SU-DHL-6 (cell line): Measurements from ENCODE around the gene ZFP36.

Experiments
- CTCF ChIP-seq: fragments of 200-600 bp; sonication (generic); IDR thresholded peaks from one replicate; pipeline ENCODE4 v1.5.1; 2017; ENCODE audit warnings: antibody characterized with exemption, mild to moderate bottlenecking, low read length, moderate library complexity; ENCODE audit not compliant: insufficient read depth, poor library complexity, severe bottlenecking
- EZH2phosphoT487 ChIP-seq: fragments of 200-600 bp; sonication (generic), shearing (Covaris generic); conservative IDR thresholded peaks from 2 replicates; pipeline ENCODE4 v1.6.1; 2018; ENCODE audit warnings: mild to moderate bottlenecking, antibody characterized with exemption, low read length, moderate library complexity, mixed read lengths

DNA sequence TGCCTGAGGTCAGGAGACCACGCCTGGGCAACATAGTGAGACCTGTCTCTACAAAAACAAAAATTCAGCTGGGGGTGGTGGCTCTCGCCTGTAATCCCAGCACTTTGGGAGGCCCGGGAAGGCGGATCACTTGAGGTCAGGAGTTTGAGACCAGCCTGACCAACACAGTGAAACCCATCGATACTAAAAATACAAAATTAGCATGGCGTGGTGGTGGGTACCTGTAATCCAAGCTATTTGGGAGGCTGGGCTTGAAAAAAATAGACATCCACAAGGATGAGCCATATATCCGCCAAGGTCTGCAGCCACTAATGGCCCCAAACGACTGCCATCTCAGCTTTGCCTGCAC lies 26.0 kb downstream of the ZFP36 start:
- TF ChIP-seq CTCF (no peak), EZH2phosphoT487 (no peak)
